Activated CD8-positive, alpha-beta T cell treated with anti-CD3 and anti-CD28 coated beads for 36 hours (primary cell): ENCODE measurements around the gene ACAD9. TPM values are rescaled to one million over a fixed set of nuclear protein-coding genes. Genes with fewer than 3 reads are reported as not detected.

Source experiments
- ATAC-seq: fragments of 200-7000 bp; cut with Tn5 transposase; one replicate; pipeline ENCODE4 v1.10.0; 2021; ENCODE audit warnings: mild to moderate bottlenecking, moderate library complexity
- CTCF ChIA-PET: fragments of 350-600 bp; sonication (Branson Sonifier 250); formaldehyde crosslinking; loops from one replicate; lab custom pipeline; 2021; ENCODE audit warnings: antibody characterized with exemption; lab: Charles Lee
- POLR2A ChIA-PET: fragments of 350-600 bp; sonication (Branson Sonifier 250); formaldehyde crosslinking; loops from one replicate; lab custom pipeline; 2021; ENCODE audit warnings: antibody characterized with exemption; lab: Charles Lee
- DNase-seq: peaks from one replicate; pipeline ENCODE4 v3.0.0-alpha.2; 2020
- H3K27ac Mint-ChIP-seq: one replicate; pipeline ENCODE4 v1.8.0; 2021; ENCODE audit warnings: mild to moderate bottlenecking, mixed read lengths
- H3K27me3 Mint-ChIP-seq: one replicate; pipeline ENCODE4 v1.8.0; 2021; ENCODE audit warnings: mixed read lengths
- H3K36me3 Mint-ChIP-seq: one replicate; pipeline ENCODE4 v1.8.0; 2021; ENCODE audit warnings: low read depth, mixed read lengths
- H3K4me1 Mint-ChIP-seq: one replicate; pipeline ENCODE4 v1.8.0; 2021; ENCODE audit warnings: low read depth, mixed read lengths
- H3K4me3 Mint-ChIP-seq: one replicate; pipeline ENCODE4 v1.8.0; 2021; ENCODE audit warnings: mild to moderate bottlenecking, moderate library complexity, mixed read lengths
- H3K9me3 Mint-ChIP-seq: one replicate; pipeline ENCODE4 v1.8.0; 2021; ENCODE audit warnings: mixed read lengths
- CTCF ChIP-seq: fragments of 200-600 bp; IDR thresholded peaks from one replicate; pipeline ENCODE4 v1.8.0; 2022; ENCODE audit warnings: antibody characterized with exemption, mild to moderate bottlenecking
- intact Hi-C: fragments of 100-400 bp; cut with micrococcal nuclease; formaldehyde crosslinking; loops from one replicate; pipeline ENCODE4 v1.10.0; 2022
- total RNA-seq, 2 experiments: library from RNA; stranded (reverse); gene quantifications; one replicate each; pipeline ENCODE4 v1.2.3, GENCODE V29; 2021

The ACAD9 gene
- total RNA-seq, 2 experiments from 2014 or later, result 50.1 to 50.5 TPM

GRCh38 chr3:128867200-128868125, 12.0 kb upstream of the ACAD9 start:
- peaks cover 2% of the 10 kb centered on the region for H3K4me1 Mint-ChIP-seq
- intact Hi-C loops, result no loop called here
- ChIA-PET CTCF (interaction anchor here (1.2 to 2.7 kb wide), 6 partner anchors 8 to 187 kb away, joined by 4 to 12 read pairs (median 6); no protein-coding TSS in a partner anchor), POLR2A (interaction anchor here (2.4 kb wide), 1 partner anchor 11 kb away, joined by 13 read pairs; the partner anchor contains the start of gene ACAD9)
- H3K9me3 Mint-ChIP-seq, result no peaks in the 10 kb centered on the region
- DNase-seq, result no peak
- H3K4me3 Mint-ChIP-seq, result no peak overlapping the region
- TF ChIP-seq CTCF, result no peak
- H3K36me3 Mint-ChIP-seq, result no peaks in the 10 kb centered on the region
- ATAC-seq, result peak; percentile 36
- no peak overlapping the region for H3K27ac Mint-ChIP-seq
- H3K27me3 Mint-ChIP-seq, result no peaks in the 10 kb centered on the region

GRCh38 chr3:128870347-128870746, 9.1 kb upstream of the ACAD9 start:
- DNase-seq (no peak), ATAC-seq (no peak)
- H3K27ac Mint-ChIP-seq, result no peak overlapping the region
- no peaks in the 10 kb centered on the region for H3K36me3 Mint-ChIP-seq
- intact Hi-C loops, result no loop called here
- no peak overlapping the region for H3K4me3 Mint-ChIP-seq
- no peaks in the 10 kb centered on the region for H3K9me3 Mint-ChIP-seq
- CTCF ChIA-PET, result interaction anchor here (1.0 to 1.6 kb wide), 4 partner anchors 8 to 189 kb away, joined by 3 to 4 read pairs (median 4); partner anchors contain the start of gene ACAD9
- POLR2A ChIA-PET, result interaction anchor here (0.8 to 1.9 kb wide), 2 partner anchors 8 to 43 kb away, joined by 3 to 6 read pairs; no protein-coding TSS in a partner anchor
- H3K4me1 Mint-ChIP-seq, result peaks cover 3% of the 10 kb centered on the region
- no peaks in the 10 kb centered on the region for H3K27me3 Mint-ChIP-seq
- TF ChIP-seq CTCF, result no peak

GRCh38 chr3:128872282-128872681, 7.1 kb upstream of the ACAD9 start:
- DNase-seq (no peak), ATAC-seq (no peak)
- ChIA-PET POLR2A (interaction anchor here (0.7 kb wide), 1 partner anchor 63 kb away, joined by 4 read pairs; no protein-coding TSS in a partner anchor), CTCF (interaction anchor here (1.0 kb wide), 1 partner anchor 98 kb away, joined by 3 read pairs; no protein-coding TSS in a partner anchor)
- Mint-ChIP-seq H3K36me3 (no peaks in the 10 kb centered on the region), H3K27me3 (no peaks in the 10 kb centered on the region), H3K27ac (no peak overlapping the region), H3K4me3 (no peak overlapping the region), H3K4me1 (peaks cover 13% of the 10 kb centered on the region), H3K9me3 (no peaks in the 10 kb centered on the region)
- no peak for TF ChIP-seq CTCF
- intact Hi-C loops, result no loop called here

GRCh38 chr3:128872744-128873143, 6.7 kb upstream of the ACAD9 start:
- H3K4me3 Mint-ChIP-seq, result no peak overlapping the region
- H3K27ac Mint-ChIP-seq, result no peak overlapping the region
- intact Hi-C loops, result no loop called here
- POLR2A ChIA-PET, result no interaction called here
- ATAC-seq (no peak), DNase-seq (no peak)
- H3K36me3 Mint-ChIP-seq, result peaks cover 3% of the 10 kb centered on the region
- CTCF ChIA-PET, result interaction anchor here (1.0 kb wide), 1 partner anchor 97 kb away, joined by 3 read pairs; no protein-coding TSS in a partner anchor
- H3K9me3 Mint-ChIP-seq, result no peaks in the 10 kb centered on the region
- peaks cover 17% of the 10 kb centered on the region for H3K4me1 Mint-ChIP-seq
- no peaks in the 10 kb centered on the region for H3K27me3 Mint-ChIP-seq
- TF ChIP-seq CTCF, result no peak
